Measurements from ENCODE around the gene RAB20.

DNA sequence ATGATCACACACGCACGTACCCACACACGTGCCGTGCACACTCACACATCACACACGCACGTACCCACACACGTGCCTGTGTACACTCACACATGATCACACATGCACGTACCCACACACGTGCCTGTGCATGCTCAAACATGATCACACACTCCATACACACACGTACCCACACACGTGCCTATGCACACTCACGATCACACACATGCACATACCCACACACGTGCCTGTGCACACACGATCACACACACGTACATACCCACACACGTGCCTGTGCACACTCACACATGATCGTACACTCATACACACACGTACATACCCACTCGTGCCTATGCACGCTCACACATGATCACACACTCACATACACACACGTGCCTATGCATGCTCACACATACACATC lies 86.8 kb downstream of the RAB20 start:
- TF ChIP-seq, protein P1, sequence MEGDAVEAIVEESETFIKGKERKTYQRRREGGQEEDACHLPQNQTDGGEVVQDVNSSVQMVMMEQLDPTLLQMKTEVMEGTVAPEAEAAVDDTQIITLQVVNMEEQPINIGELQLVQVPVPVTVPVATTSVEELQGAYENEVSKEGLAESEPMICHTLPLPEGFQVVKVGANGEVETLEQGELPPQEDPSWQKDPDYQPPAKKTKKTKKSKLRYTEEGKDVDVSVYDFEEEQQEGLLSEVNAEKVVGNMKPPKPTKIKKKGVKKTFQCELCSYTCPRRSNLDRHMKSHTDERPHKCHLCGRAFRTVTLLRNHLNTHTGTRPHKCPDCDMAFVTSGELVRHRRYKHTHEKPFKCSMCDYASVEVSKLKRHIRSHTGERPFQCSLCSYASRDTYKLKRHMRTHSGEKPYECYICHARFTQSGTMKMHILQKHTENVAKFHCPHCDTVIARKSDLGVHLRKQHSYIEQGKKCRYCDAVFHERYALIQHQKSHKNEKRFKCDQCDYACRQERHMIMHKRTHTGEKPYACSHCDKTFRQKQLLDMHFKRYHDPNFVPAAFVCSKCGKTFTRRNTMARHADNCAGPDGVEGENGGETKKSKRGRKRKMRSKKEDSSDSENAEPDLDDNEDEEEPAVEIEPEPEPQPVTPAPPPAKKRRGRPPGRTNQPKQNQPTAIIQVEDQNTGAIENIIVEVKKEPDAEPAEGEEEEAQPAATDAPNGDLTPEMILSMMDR (IDR thresholded peaks at IDR 0.05), result no peak
- TF ChIP-seq, protein P2, sequence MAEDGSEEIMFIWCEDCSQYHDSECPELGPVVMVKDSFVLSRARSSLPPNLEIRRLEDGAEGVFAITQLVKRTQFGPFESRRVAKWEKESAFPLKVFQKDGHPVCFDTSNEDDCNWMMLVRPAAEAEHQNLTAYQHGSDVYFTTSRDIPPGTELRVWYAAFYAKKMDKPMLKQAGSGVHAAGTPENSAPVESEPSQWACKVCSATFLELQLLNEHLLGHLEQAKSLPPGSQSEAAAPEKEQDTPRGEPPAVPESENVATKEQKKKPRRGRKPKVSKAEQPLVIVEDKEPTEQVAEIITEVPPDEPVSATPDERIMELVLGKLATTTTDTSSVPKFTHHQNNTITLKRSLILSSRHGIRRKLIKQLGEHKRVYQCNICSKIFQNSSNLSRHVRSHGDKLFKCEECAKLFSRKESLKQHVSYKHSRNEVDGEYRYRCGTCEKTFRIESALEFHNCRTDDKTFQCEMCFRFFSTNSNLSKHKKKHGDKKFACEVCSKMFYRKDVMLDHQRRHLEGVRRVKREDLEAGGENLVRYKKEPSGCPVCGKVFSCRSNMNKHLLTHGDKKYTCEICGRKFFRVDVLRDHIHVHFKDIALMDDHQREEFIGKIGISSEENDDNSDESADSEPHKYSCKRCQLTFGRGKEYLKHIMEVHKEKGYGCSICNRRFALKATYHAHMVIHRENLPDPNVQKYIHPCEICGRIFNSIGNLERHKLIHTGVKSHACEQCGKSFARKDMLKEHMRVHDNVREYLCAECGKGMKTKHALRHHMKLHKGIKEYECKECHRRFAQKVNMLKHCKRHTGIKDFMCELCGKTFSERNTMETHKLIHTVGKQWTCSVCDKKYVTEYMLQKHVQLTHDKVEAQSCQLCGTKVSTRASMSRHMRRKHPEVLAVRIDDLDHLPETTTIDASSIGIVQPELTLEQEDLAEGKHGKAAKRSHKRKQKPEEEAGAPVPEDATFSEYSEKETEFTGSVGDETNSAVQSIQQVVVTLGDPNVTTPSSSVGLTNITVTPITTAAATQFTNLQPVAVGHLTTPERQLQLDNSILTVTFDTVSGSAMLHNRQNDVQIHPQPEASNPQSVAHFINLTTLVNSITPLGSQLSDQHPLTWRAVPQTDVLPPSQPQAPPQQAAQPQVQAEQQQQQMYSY (CRISPR knock-in tag; IDR thresholded peaks at IDR 0.05), result no peak
